BE2C (cell line): ENCODE measurements around the gene P3H2.

Experiments used
- DNase-seq: peaks from one replicate; pipeline ENCODE4 v3.0.0-alpha.2; 2020
- H3K27me3 ChIP-seq: fragments of 250-450 bp; sonication (Bioruptor Pico); 2 replicates; pipeline ENCODE4 v1.5.1; 2020; ENCODE audit warnings: mild to moderate bottlenecking
- H3K36me3 ChIP-seq: fragments of 250-450 bp; sonication (Bioruptor Pico); 2 replicates; pipeline ENCODE4 v1.5.1; 2020; ENCODE audit warnings: mild to moderate bottlenecking
- H3K4me1 ChIP-seq: fragments of 250-450 bp; sonication (Bioruptor Pico); 2 replicates; pipeline ENCODE4 v1.5.1; 2020
- H3K4me3 ChIP-seq: 2 replicates; pipeline ENCODE4 v1.5.1; 2011; ENCODE audit warnings: low read depth, low read length
- H3K9me3 ChIP-seq: fragments of 250-450 bp; sonication (Bioruptor Pico); 2 replicates; pipeline ENCODE4 v1.5.1; 2020
- TF ChIP-seq, protein P1 (sequence below): IDR thresholded peaks from 2 replicates; pipeline ENCODE4 v1.5.1; 2012; ENCODE audit warnings: mild to moderate bottlenecking, low read depth, low read length

Gene P3H2

GRCh38 chr3:190059242-190059590, 61.5 kb downstream of the P3H2 start:
- Histone ChIP-seq H3K27me3 (no peaks in the 10 kb centered on the region), H3K36me3 (no peaks in the 10 kb centered on the region), H3K9me3 (no peaks in the 10 kb centered on the region), H3K4me1 (no peaks in the 10 kb centered on the region), H3K4me3 (no peak overlapping the region)
- DNase-seq: no peak
- TF ChIP-seq, protein P1, sequence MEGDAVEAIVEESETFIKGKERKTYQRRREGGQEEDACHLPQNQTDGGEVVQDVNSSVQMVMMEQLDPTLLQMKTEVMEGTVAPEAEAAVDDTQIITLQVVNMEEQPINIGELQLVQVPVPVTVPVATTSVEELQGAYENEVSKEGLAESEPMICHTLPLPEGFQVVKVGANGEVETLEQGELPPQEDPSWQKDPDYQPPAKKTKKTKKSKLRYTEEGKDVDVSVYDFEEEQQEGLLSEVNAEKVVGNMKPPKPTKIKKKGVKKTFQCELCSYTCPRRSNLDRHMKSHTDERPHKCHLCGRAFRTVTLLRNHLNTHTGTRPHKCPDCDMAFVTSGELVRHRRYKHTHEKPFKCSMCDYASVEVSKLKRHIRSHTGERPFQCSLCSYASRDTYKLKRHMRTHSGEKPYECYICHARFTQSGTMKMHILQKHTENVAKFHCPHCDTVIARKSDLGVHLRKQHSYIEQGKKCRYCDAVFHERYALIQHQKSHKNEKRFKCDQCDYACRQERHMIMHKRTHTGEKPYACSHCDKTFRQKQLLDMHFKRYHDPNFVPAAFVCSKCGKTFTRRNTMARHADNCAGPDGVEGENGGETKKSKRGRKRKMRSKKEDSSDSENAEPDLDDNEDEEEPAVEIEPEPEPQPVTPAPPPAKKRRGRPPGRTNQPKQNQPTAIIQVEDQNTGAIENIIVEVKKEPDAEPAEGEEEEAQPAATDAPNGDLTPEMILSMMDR: no peak

DNA sequence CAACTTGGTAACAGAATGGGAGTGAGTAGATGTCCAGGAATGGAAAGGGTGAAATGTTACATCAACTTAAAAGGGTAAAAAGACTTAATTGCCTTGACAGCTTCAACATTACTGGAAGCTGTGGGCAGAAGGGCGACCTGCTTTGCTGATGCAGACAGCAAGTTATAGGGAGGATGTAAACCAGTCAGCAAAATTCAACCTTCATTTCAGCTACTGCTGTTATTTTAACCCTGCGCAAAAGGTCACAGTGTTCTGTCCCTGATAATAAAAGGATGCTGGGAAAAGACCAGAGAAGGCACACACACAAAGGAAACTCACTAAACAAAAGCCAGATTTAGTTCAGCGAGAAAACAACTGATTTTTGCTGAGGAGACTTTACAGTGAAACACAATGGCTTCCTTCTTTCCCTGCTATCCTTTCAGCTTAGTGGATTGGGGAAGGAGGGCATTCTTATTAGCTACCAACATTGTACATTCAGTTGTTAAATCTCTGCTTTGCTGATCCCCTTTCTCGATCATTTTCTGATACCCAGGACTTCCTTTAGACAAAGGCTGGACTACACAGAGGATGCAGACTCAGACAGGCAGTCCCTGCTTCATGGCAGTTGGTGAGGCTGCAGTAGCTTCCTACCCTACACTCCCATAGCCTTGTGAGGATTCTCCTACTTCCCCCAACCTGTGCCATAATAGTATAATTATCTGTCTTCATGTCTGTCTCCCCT, 62.0 kb downstream of the P3H2 start:
- no peaks in the 10 kb centered on the region for H3K4me1 ChIP-seq
- TF ChIP-seq, protein P1: no peak

DNA sequence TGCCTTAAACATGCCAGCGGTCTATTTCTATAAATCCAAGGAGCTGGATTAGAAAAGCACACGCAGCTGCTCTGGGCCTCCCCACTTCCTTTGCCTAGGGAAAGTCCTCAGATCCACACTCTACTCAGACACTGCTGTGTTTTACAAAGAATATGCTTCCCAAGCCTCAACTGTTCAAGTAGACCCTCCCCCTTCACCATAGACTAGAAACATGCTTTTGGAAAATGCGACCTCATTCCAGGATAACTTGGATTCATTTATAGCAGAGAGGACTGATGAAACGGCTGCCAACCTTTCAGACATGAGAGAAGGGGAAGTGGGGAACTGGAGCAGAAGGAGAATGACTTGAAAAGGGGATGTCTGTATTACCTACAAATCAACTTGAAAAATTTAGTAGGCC, 64.0 kb downstream of the P3H2 start:
- Histone ChIP-seq H3K4me1 (no peaks in the 10 kb centered on the region), H3K27me3 (no peaks in the 10 kb centered on the region), H3K9me3 (no peaks in the 10 kb centered on the region), H3K4me3 (no peak overlapping the region), H3K36me3 (no peaks in the 10 kb centered on the region)
- TF ChIP-seq, protein P1: no peak
- no peak for DNase-seq

More for the DNA sequence above, 62.0 kb downstream of the P3H2 start:
- H3K36me3 ChIP-seq: no peaks in the 10 kb centered on the region
- H3K4me3 ChIP-seq: no peak overlapping the region
- no peaks in the 10 kb centered on the region for H3K9me3 ChIP-seq
- DNase-seq: no peak
- H3K27me3 ChIP-seq: no peaks in the 10 kb centered on the region

- no peak overlapping the region for H3K4me3 ChIP-seq
- H3K27me3 ChIP-seq: no peaks in the 10 kb centered on the region
- TF ChIP-seq, protein P1: no peak
- H3K36me3 ChIP-seq: no peaks in the 10 kb centered on the region
- DNase-seq: no peak
- no peaks in the 10 kb centered on the region for H3K4me1 ChIP-seq
- no peaks in the 10 kb centered on the region for H3K9me3 ChIP-seq
These were observed 64.9 kb downstream of the P3H2 start for GRCh38 chr3:190055773-190056172.

DNA sequence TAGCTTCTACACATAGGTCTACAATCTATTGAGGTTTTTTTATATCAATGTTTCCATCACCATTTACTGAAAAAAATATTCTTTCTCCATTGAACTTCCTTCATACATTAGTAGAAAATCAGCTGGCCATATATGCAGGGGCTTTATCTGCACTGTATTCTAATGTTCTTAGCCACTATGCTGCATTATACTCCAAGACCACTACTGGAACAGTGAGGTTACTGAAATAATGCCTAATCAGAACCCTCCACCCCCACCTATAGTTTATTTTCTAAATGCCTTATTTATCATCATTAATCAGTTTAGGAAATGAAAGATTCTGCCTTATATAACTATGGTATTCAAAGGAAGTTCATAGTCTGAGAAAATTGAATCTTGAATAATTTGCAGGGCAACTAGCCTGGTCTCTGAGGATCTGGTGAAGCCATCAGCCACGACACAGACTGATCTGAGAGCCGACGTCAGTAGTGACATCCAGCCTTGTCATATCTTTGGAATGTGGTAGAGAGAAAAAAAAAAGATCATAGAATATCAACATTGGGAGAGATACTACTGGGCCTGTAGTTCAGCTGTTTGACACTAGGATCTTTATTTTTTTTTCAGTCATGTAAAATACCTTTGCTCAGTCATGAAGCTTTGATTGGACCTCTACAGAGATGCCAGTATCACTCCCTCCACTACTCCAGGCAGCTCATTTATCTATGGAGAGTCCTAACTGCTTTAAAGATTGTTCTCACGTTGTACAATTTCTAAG, 66.6 kb downstream of the P3H2 start:
- no peaks in the 10 kb centered on the region for H3K9me3 ChIP-seq
- DNase-seq: no peak
- TF ChIP-seq, protein P1: no peak
- no peak overlapping the region for H3K4me3 ChIP-seq
- no peaks in the 10 kb centered on the region for H3K36me3 ChIP-seq
- H3K27me3 ChIP-seq: no peaks in the 10 kb centered on the region
- H3K4me1 ChIP-seq: no peaks in the 10 kb centered on the region

DNA sequence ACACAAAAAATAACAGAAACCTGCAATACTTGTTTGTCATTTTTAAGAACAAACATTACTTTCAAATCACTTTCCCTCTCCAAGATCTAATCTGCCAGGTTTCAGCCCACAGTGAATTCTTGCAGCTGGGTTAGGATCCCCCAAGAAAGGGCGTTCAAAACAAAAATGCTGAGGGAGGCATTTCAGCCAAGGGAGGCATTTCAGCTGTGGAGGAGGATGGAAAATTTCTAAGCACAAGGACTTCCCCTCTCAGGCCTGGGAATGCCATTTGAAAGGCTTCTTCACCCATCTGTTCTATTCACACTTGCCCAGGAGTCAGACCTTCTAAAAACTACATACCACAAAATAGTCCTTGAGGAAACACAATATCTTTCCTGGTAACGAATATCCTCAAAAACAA, 69.1 kb downstream of the P3H2 start:
- Histone ChIP-seq H3K36me3 (no peaks in the 10 kb centered on the region), H3K4me3 (no peak overlapping the region), H3K4me1 (no peaks in the 10 kb centered on the region), H3K27me3 (no peaks in the 10 kb centered on the region), H3K9me3 (no peaks in the 10 kb centered on the region)
- no peak for DNase-seq
- TF ChIP-seq, protein P1: no peak
